HepG2 (cell line): ENCODE data around the gene CYP27B1. TPM values are rescaled to one million over a fixed set of nuclear protein-coding genes. Genes with fewer than 3 reads are reported as not detected.
A peak's percentile ranks its signal among the peaks of the same experiment; 100 is the strongest.

ENCODE experiments used
- CC2D1A ChIP-seq: sonication (generic); formaldehyde crosslinking; IDR thresholded peaks from 2 replicates; pipeline ENCODE4 v1.8.1; 2023; ENCODE audit warnings: mild to moderate bottlenecking, missing genetic modification reagents
- DZIP1 ChIP-seq: sonication (generic); formaldehyde crosslinking; IDR thresholded peaks from 2 replicates; pipeline ENCODE4 v1.5.0; 2020; ENCODE audit warnings: mild to moderate bottlenecking, missing genetic modification reagents
- EHMT2 ChIP-seq: fragments of 200-600 bp; sonication (generic); IDR thresholded peaks from 2 replicates; pipeline ENCODE4 v1.7.0; 2017; ENCODE audit warnings: antibody characterized with exemption, low read depth, low read length, borderline replicate concordance
- PAXIP1 ChIP-seq: sonication (generic); formaldehyde crosslinking; conservative IDR thresholded peaks from 2 replicates; pipeline ENCODE4 v1.4.0; 2020; ENCODE audit warnings: mild to moderate bottlenecking, missing genetic modification reagents, moderate library complexity
- PRDM4 ChIP-seq: sonication (generic); formaldehyde crosslinking; IDR thresholded peaks from 2 replicates; pipeline ENCODE4 v1.9.0; 2021; ENCODE audit warnings: missing genetic modification reagents, borderline replicate concordance
- SNAPC2 ChIP-seq: sonication (generic); formaldehyde crosslinking; IDR thresholded peaks from 2 replicates; pipeline ENCODE4 v1.8.1; 2022; ENCODE audit warnings: mild to moderate bottlenecking, missing genetic modification reagents
- ZNF230 ChIP-seq: sonication (generic); formaldehyde crosslinking; IDR thresholded peaks from 2 replicates; pipeline ENCODE4 v1.4.0; 2020; ENCODE audit warnings: mild to moderate bottlenecking, missing genetic modification reagents
- polyA plus RNA-seq, 8 experiments: library from polyadenylated mRNA; depleted of rRNA in 3 of 8; stranded (reverse) in 7 of 8; unstranded in 1 of 8; fragments of >200 nt; fragmentation: Illumina TruSeq in 4 of 8; extraction: Trizol in 4 of 8; gene quantifications; 2 replicates each; pipeline versions ENCODE4 v1.2.1 to v1.2.3, GENCODE V29; 2011 to 2016; ENCODE audit warnings: low read depth in 4 of 8, missing spikeins in 1 of 8, mixed read lengths in 1 of 8; ENCODE audit not compliant: insufficient read depth in 1 of 8
- total RNA-seq, 5 experiments: library from RNA; depleted of rRNA; stranded (reverse); fragments of >200 nt; fragmentation: Illumina TruSeq; extraction: Trizol; gene quantifications; 2 replicates each; pipeline ENCODE4 v1.2.3, GENCODE V29; 2016; ENCODE audit warnings: low read depth in 1 of 5

CYP27B1 gene
- total and polyA plus RNA-seq, 2 of the 13 experiments (the other 11 are each of a cell fraction or from before 2014, with no cell fraction given) = 2.3 to 3.0 TPM

DNA sequence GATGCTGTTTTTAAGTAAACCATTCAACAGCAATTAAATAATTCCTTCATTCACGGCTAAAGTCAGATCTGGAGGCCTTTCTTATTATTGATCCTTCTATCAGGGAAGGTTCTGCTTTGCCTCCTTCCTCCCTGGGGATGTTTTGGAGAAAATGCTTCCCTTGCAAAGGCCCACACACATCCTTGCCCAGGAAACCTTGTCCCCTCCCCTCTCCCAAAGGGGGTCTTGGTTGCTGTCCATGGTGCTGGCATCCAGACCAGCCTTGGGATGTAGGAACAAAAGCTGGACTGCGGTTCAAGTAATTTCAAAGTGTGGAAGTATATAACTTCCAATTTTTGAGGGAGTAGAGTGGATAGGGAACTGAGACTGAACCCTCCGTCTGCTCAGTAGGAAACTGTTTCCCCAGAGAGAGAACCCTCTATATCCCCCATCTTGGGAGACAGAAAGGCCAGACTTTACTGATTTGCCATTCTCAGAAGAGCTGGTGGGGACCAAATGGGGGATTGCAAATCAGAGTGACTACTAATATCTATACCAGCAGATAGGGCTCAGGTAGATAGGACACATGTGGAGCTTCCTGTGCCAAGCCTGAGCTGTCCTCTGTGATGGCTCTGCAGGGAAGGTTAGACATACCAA, 6.4 kb downstream of the CYP27B1 start (continued):
- TF ChIP-seq DZIP1 (no peak), SNAPC2 (CRISPR knock-in tag) (no peak), PAXIP1 (no peak), ZNF230 (CRISPR knock-in tag) (no peak), PRDM4 (no peak), EHMT2 (peak; percentile 58; the same call in 1 of the 2 replicates), CC2D1A (CRISPR knock-in tag) (no peak)
